SU-DHL-6 (cell line): ENCODE results near the gene ZNF699.

Experiments
- CTCF ChIP-seq: fragments of 200-600 bp; sonication (generic); IDR thresholded peaks from one replicate; pipeline ENCODE4 v1.5.1; 2017; ENCODE audit warnings: antibody characterized with exemption, mild to moderate bottlenecking, low read length, moderate library complexity; ENCODE audit not compliant: insufficient read depth, poor library complexity, severe bottlenecking
- EZH2phosphoT487 ChIP-seq: fragments of 200-600 bp; sonication (generic), shearing (Covaris generic); conservative IDR thresholded peaks from 2 replicates; pipeline ENCODE4 v1.6.1; 2018; ENCODE audit warnings: mild to moderate bottlenecking, antibody characterized with exemption, low read length, moderate library complexity, mixed read lengths

- no peak for TF ChIP-seq CTCF
- no peak for TF ChIP-seq EZH2phosphoT487
These were observed 11.7 kb upstream of the ZNF699 start for GRCh38 chr19:9321338-9321737.
